ENCODE data around the gene WWC2.

WWC2 gene

DNA sequence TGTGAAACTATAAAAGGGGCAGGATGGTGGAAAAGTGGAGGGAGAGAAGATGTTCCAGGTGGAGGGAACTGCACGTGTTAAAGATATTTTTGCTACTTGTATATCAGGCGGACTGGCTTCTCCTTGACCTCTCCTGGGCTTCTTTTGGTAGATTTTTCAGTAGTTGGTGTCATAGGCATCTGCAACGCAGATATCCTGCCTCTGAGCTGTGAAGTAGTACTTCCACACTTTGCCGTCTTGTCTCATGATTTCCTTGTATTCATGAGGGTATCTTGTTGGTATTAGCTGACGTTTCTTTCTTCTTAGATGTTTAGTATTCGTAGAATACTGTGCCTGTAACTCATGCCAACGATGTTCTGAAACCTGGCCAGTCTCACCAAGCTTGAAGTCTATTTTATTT lies 81.0 kb downstream of the WWC2 start:
- POLR2A ChIA-PET (ENCODE audit: low non-redundant PET) = no interaction called here
- CTCF ChIA-PET = interaction anchor here (0.7 kb wide), 1 partner anchor 19 kb away, joined by 3 read pairs; no protein-coding TSS in a partner anchor
- H3K27ac ChIP-seq = no peak overlapping the region
- DNase-seq (ENCODE audit: low spot score) = no peak
- TF ChIP-seq, protein P1, sequence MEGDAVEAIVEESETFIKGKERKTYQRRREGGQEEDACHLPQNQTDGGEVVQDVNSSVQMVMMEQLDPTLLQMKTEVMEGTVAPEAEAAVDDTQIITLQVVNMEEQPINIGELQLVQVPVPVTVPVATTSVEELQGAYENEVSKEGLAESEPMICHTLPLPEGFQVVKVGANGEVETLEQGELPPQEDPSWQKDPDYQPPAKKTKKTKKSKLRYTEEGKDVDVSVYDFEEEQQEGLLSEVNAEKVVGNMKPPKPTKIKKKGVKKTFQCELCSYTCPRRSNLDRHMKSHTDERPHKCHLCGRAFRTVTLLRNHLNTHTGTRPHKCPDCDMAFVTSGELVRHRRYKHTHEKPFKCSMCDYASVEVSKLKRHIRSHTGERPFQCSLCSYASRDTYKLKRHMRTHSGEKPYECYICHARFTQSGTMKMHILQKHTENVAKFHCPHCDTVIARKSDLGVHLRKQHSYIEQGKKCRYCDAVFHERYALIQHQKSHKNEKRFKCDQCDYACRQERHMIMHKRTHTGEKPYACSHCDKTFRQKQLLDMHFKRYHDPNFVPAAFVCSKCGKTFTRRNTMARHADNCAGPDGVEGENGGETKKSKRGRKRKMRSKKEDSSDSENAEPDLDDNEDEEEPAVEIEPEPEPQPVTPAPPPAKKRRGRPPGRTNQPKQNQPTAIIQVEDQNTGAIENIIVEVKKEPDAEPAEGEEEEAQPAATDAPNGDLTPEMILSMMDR (conservative IDR thresholded peaks at IDR 0.05; ENCODE audit: low read depth) = no peak

DNA sequence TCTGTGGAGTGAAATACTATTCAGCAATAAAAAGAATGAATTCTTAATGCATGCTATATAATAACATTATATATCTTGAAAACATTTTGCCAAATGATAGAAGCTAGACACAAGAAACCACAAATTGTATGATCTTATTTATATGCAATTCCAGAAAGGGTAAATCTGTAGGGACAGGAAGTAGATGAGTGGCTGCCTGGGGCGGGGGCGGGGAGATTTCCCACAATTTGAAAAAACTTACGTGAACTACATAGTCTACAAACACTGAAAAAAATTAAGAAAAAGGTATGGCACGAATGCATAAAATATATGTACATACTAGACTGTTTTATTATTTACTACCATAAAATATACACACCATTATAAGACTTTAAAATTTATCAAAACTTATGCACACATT lies 81.6 kb downstream of the WWC2 start:
- POLR2A ChIA-PET (ENCODE audit: low non-redundant PET) = no interaction called here
- TF ChIP-seq, protein P1 (conservative IDR thresholded peaks at IDR 0.05; ENCODE audit: low read depth) = no peak
- no peak overlapping the region for H3K27ac ChIP-seq
- CTCF ChIA-PET = interaction anchor here (0.6 to 0.7 kb wide), 2 partner anchors 20 to 202 kb away, joined by 3 to 4 read pairs; no protein-coding TSS in a partner anchor
- DNase-seq (ENCODE audit: low spot score) = no peak

DNA sequence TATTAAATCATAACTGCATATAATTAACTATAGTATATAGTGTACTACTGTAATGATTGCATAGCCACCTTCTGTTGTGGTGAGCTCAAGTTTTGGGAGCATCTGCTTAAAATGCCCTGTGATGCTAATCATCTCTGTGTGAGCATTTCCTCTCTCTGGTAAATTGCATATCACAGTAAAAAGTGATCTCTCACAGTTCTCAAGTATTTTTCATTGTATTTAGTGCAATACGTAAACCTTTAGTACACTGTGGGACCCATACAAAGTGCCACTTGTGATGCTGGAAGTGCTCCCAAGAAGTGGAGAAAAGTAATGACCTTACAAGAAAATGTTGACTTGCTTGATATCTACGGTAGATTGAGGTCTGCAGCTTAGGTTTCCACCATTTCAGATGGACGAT lies 82.0 kb downstream of the WWC2 start:
- no peak for DNase-seq (ENCODE audit: low spot score)
- no peak overlapping the region for H3K27ac ChIP-seq
- CTCF ChIA-PET = interaction anchor here (0.6 kb wide), 2 partner anchors 33 to 203 kb away, joined by 3 to 4 read pairs; no protein-coding TSS in a partner anchor
- TF ChIP-seq, protein P1 (conservative IDR thresholded peaks at IDR 0.05; ENCODE audit: low read depth) = no peak
- POLR2A ChIA-PET (ENCODE audit: low non-redundant PET) = no interaction called here

DNA sequence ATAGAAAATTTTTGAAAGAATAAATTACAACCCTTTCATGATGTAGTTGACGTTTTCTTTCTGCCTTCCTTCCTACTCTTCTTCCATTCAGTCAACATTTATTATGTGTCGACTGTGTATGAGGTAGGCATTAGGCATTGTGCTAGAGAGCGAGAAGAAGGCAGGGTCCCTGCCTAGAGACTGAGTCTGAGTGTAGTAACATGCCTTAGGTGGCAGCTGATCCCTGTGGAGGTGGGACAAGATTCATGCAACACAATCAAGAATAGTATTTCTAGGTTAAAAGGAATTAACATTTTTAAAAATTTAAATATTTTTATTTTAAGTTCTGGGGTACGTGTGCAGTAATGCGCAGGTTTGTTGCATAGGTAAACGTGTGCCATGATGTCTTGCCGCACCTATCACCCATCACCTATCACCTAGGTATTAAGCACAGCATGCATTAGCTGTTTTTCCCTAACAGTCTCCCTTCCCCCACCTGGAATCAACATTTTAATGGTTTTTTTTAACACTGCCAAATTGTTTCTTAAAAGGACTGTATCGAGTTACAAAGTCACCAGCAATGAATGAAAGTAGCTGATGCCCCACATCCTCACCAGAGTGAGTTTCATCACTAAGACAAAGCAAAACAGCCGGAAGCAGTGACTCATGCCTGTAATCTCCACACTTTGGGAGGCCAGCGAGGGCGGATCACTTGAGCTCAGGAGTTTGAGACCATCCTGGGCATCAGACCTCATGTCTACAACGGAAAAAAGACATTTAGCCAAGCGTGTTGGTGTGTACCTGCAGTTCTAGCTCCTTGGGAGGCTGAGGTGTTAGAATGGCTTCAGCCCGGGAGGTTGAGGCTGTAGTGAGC lies 84.0 kb downstream of the WWC2 start:
- ChIA-PET POLR2A (ENCODE audit: low non-redundant PET) (no interaction called here), CTCF (interaction anchor here (0.7 kb wide), 1 partner anchor 215 kb away, joined by 6 read pairs; no protein-coding TSS in a partner anchor)
- peak overlapping the region; percentile 33; the same call in 1 of the 2 replicates for H3K27ac ChIP-seq
- peak; percentile 57 for DNase-seq (ENCODE audit: low spot score)
- TF ChIP-seq, protein P1 (conservative IDR thresholded peaks at IDR 0.05; ENCODE audit: low read depth) = no peak

DNA sequence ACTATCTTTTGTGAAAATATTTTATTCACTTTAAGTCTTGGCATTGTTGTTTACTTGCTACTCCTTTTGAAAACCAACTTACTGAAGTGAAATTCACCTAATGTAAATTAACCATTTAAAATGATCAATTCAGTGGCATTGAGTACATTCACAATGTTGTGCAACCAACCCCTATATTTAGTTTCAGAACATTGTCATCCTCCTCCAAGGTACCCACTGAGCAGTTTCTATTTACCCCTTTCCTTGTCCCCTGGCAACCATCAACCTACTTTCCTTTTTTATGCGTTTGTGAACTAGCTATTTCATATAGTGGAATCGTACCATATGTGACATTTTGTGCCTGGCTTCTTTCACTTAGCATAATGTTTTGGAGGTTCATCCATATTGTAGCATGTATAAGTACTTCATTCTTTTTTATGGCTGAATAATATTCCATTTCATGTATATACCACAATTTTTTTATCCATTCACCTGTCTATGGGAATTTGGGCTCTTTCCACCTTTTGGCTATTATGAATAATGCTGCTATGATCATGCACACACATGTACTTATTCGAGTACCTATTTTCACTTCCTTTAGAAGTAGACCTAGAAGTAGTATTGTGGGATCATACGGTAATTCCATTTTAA lies 85.0 kb downstream of the WWC2 start:
- no peak overlapping the region for H3K27ac ChIP-seq
- ChIA-PET POLR2A (ENCODE audit: low non-redundant PET) (no interaction called here), CTCF (no interaction called here)
- no peak for DNase-seq (ENCODE audit: low spot score)
- TF ChIP-seq, protein P1 (conservative IDR thresholded peaks at IDR 0.05; ENCODE audit: low read depth) = no peak

DNA sequence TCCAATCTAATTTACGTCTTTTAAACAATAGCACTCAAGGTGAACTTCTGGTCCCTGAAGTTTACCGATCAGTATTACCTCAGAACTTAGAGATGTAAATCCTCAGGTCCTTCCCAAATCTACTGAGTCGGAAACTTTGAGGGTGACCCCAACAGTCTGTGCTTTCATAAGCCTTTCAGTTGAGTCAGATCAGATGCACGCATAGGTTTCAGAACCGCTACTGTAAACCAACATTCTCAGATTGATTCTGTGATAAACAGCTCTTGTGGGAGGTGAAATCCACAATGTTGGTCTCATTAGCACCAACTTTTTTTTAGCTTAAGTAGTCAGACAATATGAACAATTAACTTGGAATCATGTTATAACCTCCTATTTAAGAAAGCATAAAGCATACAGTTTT lies 86.0 kb downstream of the WWC2 start:
- TF ChIP-seq, protein P1 (conservative IDR thresholded peaks at IDR 0.05; ENCODE audit: low read depth) = no peak
- POLR2A ChIA-PET (ENCODE audit: low non-redundant PET) = no interaction called here
- CTCF ChIA-PET = no interaction called here
- no peak for DNase-seq (ENCODE audit: low spot score)
- H3K27ac ChIP-seq = no peak overlapping the region
